K562 (cell line): ENCODE results near the gene ZNF8. TPM values are rescaled to one million over a fixed set of nuclear protein-coding genes. Genes with fewer than 3 reads are reported as not detected.

Experiments
- MIER1 ChIP-seq: fragments of 450-650 bp; IDR thresholded peaks from 2 replicates; pipeline ENCODE4 v1.6.1; 2016; ENCODE audit warnings: antibody characterized with exemption, mild to moderate bottlenecking, low read depth
- NR2C2 ChIP-seq, 2 experiments: fragments of 200-800 bp in 1 of 2; sonication (Bioruptor generic) in 1 of 2; sonication (generic) in 1 of 2; formaldehyde crosslinking in 1 of 2; IDR thresholded peaks; 2 replicates each; pipeline versions ENCODE4 v1.6.1 to v1.8.0; 2016 to 2022; ENCODE audit warnings: mild to moderate bottlenecking in 1 of 2, missing compliant biosample characterization in 1 of 2, missing genetic modification characterization in 1 of 2, missing genetic modification reagents in 1 of 2
- SMAD1 ChIP-seq: fragments of 150-350 bp; IDR thresholded peaks from 2 replicates; pipeline ENCODE4 v1.6.1; 2014; ENCODE audit warnings: low read length, low read depth; ENCODE audit not compliant: partially characterized antibody
- THAP12 ChIP-seq: fragments of 250-450 bp; sonication (Bioruptor Pico); IDR thresholded peaks from 2 replicates; pipeline ENCODE4 v1.9.0; 2021; ENCODE audit warnings: mild to moderate bottlenecking, inconsistent platforms
- THAP7 ChIP-seq: fragments of 250-450 bp; sonication (Bioruptor Pico); IDR thresholded peaks from 2 replicates; pipeline ENCODE4 v1.5.0; 2021
- polyA plus RNA-seq, 8 experiments: library from polyadenylated mRNA; depleted of rRNA in 4 of 8; stranded (reverse) in 5 of 8; unstranded in 3 of 8; fragments of >200 nt; fragmentation: Nextera tagmentation in 2 of 8; fragmentation: Illumina TruSeq in 1 of 8; extraction: Ambion mirVana in 2 of 8; extraction: Trizol in 1 of 8; gene quantifications; 2 replicates each; pipeline versions ENCODE4 v1.2.1 to v1.2.3, GENCODE V29; 2011 to 2014; ENCODE audit warnings: inconsistent platforms in 1 of 8, missing spikeins in 1 of 8
- total RNA-seq, 7 experiments: library from RNA; depleted of rRNA in 6 of 7; stranded (reverse); fragments of >200 nt in 6 of 7; fragmentation: Illumina TruSeq in 2 of 7; extraction: Trizol in 2 of 7; gene quantifications; 2 replicates each; pipeline versions ENCODE4 v1.2.1 to v1.2.3, GENCODE V29; 2011 to 2021; ENCODE audit warnings: low replicate concordance in 1 of 7
- TF ChIP-seq, protein P1 (sequence below): fragments of 450-650 bp; IDR thresholded peaks from 2 replicates; pipeline ENCODE4 v1.6.1; 2014; ENCODE audit warnings: low read depth, mild to moderate bottlenecking, moderate library complexity, borderline replicate concordance

Gene ZNF8
- total and polyA plus RNA-seq, 9 of the 15 experiments (the other 6 are each of a cell fraction or from before 2014, with no cell fraction given) = 0.71 to 7.7 (median 4.7) TPM

GRCh38 chr19:58338336-58338735, 59.6 kb downstream of the ZNF8 start (continued):
- TF ChIP-seq THAP12 (CRISPR knock-in tag) = no peak
- no peak for TF ChIP-seq THAP7
- TF ChIP-seq, protein P1, sequence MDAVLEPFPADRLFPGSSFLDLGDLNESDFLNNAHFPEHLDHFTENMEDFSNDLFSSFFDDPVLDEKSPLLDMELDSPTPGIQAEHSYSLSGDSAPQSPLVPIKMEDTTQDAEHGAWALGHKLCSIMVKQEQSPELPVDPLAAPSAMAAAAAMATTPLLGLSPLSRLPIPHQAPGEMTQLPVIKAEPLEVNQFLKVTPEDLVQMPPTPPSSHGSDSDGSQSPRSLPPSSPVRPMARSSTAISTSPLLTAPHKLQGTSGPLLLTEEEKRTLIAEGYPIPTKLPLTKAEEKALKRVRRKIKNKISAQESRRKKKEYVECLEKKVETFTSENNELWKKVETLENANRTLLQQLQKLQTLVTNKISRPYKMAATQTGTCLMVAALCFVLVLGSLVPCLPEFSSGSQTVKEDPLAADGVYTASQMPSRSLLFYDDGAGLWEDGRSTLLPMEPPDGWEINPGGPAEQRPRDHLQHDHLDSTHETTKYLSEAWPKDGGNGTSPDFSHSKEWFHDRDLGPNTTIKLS = no peak
- no peak for TF ChIP-seq NR2C2 (CRISPR knock-in tag; IDR thresholded peaks at IDR 0.05)
- TF ChIP-seq NR2C2 (tag; IDR thresholded peaks at IDR 0.05) = no peak
- no peak for TF ChIP-seq SMAD1
- no peak for TF ChIP-seq MIER1
- TF ChIP-seq, all 486 proteins: peak for 0
